NCI-H1048 (cell line): Measurements from ENCODE around the gene NOX4.
"Not testable (repeated sequence)": the region's sequence is repeated elsewhere in the genome, so short reads cannot be mapped to it uniquely, and the experiment has no call there.

Experiments
- DNase-seq: peaks from one replicate; lab custom pipeline; 2025; lab: John Stamatoyannopoulos, UW

NOX4 gene

DNA sequence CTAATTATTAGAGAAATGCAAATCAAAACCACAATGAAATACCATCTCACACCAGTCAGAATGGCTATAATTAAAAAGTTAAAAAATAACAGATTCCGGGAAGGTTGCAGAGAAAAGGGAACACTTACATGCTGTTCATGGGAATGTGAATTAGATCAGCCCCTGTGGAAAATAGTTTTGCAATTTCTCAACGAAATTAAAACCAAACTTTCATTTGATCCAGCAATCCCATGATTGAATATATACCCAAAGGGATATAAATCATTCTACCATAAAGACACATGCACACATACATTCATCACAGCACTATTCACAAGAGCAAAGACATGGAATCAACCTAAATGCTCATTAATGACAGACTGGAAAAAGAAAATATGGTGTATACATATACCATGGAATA, 32.5 kb downstream of the NOX4 start:
- no peak for DNase-seq

DNA sequence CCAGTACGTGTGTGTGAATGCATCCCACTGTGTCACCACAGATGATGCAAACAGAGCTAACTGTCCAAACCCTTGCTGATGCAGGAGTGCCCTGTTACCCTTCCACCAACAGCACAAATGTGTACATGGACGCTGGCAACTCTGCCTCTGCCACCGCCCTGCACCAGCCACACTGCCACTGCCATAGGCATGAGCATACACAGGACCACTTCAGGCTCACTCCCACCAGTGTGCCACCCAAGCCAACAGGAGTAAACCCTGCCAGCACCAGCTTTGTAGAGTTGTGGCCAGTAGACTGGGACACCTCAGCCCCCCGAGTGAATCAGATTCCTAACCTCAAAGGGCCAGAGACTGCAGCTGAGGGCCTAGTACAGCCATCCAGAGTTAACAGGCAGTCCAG, 34.0 kb downstream of the NOX4 start:
- no peak for DNase-seq

DNA sequence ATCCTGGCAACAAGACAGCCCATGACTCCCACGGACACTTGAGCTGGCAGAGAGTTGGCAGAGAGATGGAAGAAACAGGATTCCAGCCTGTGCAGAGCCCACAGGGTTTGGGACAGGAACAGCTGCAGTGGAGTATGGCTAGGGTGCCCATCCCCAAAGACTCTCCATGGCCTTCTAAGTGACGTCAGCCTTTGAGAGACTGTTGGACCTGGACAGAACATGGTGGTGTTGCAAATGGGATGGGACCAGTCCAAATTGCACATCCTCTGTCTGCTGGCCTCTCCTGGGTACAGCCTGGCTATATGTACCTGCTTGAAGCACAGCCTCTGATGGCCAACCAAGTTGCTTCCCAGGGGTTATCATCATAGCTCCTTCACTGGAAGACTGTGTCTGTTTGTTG, 34.5 kb downstream of the NOX4 start:
- DNase-seq: no peak

DNA sequence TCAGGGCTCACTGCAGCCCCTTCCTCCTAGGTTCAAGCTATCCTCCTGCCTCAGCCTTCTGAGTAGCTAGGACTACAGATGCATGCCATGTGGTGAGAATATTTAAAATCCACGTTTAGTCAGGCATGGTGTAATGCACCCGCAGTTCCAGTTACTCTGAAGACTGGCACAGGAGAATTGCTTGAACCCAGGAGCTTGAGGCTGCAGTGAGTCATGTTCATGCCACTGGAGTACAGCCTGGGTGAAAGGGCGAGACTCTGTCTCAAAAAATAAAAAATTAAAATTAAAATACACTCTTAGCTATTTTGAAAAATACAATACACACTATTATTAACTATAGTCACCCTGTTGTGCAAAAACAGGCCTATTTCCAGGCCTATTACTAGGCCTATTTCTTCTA, 38.4 kb downstream of the NOX4 start:
- DNase-seq: no peak

DNA sequence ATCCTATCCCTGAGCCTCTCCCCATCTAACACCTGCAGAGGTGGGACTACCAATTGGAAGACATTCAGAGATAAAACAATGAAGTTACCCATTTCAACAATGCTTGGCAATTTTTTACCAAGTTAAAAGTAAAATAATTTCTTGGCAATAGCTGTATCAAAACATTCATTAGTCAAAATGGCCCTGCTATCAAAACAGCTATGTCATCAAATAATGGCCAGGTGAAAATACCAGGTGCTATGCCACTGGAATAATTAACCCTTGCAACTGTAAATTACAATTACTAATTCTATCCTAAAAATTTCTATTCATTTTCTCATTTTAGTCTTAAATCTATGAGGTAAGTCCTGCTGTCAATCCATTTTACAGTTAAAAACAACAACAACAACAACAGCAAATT, 43.3 kb downstream of the NOX4 start:
- no peak for DNase-seq

DNA sequence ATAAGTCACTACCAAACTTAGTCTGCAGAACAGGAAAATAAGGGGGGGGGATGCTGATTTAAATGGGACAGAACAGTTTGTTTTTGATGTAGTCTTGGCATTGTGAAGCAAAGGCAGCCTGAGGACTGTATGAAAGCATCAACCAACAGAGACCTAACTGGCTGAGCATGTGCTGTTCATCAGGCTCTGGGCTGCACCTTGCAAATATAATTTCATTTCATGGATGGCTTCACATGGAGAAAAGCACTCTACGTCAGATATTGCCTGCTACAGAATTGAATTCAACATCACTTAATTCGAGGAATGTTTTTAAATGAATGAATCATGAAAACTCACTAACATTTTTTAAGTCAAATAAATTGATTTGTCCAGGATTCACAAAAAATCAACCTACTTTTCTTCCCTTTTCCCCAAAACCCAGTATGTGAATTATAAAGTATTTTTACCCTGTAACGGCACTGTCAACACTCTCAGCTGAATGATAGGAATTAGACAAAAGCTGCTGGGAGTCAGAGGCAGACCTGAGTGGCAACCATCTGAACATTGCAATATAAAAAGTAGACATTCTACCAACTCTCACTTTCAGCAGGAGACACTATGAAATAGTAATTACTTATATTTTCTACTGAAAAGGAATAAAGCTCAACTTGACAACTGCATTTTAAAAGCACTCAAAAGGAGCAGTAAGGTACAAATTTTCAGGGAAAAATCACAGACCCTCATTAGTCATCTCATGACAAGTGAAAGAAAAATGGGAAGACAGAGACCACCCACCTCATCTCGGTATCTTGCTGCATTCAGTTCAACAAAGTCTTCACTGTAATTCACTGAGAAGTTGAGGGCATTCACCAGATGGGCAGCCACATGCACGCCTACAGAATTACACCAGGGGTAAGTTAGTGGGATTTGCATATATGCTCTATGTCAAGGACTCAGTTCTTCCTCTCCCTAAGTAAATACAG, 47.5 kb downstream of the NOX4 start:
- DNase-seq: no peak

DNA sequence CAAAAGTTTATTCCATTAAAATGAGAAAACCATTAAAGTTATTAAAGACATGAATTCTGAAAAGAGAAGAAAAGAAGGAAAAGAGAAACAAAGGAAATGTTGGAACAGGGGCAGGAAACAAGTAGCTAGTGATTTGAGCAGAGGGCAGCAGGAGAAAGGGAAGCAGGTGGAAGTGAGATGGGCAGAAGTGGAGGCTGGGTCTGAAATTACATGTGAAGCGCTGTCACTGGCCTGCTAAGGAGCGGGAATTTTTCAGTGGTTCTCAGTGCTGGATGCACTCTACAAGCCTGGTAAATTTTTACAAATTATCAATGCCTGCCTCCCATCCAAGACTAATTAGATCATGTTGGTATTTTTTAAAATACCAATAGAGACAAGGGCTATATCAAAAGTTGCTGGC, 48.4 kb downstream of the NOX4 start:
- DNase-seq: no peak

DNA sequence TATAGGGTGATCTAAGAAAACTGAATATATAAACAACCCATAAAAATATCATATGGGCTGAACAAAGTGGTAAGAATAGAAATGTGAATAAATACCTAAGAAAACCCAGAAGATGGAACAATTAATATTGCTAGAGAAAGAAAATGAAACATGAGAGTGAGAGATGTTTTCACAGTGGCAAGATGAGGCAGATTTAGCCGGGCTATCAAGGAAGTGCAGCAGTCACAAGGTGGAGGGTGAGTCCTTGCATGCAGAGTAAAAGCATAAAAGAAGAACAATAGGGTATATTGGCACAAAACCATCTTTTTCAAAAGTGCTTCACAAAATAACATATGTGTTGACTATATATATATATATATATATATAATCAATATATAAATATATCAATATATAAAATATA, 49.6 kb downstream of the NOX4 start:
- no peak for DNase-seq

DNA sequence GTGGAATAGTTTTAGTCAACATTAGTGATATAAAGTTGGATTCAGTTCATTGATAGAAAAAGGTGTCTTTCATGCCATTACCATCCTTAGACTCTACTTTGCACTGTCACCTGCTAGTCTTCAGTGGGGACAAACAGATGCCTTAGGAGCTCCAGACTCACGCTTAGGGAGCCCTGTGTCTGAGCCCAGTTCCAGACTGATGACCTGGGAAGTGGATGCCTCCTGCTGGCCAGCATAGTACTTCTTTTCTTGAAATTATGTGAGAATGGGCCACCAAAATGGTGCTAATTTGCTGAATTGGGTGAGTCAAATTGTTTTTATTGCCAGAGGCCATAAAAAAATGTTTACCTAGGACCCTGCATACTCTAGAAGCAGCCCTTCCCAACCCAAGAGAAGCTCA, 53.9 kb downstream of the NOX4 start:
- no peak for DNase-seq

DNA sequence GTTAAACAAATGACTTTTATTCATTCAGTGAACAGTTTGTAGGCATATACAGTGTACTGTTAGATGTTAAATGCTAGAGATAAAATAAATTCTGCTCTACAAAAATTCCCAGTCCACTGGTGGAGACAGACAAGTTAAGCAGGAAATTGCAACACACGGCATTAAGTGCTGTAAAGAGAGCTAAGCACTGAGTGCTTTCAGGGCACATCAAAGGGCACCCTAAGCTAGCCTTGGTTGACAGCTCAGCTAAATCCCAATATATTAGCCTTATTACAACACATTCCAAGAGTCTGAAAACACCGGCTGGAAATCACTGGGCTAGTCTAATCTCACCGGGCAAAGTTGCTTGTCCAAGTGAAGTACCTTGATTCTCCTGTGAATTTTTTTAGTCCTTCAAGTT, 55.1 kb downstream of the NOX4 start:
- DNase-seq: no peak

DNA sequence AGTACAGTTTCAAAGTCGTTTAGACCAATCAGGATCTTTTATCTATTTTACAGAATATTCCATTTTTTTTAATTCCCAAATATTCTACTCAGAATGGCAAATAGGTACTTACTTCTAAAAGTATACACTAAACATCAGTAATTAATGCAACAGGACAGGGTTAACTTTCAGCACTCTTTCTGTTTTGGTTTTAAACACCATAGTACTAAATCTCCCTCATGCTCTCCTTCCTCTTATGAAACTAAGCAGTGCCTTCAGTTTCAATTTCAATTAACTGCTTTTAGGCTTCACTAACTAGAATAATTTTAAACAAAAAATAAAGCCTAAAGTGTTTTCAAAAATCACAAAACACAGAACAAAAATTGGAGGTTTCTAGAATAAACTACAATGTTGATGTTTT, 57.9 kb downstream of the NOX4 start:
- no peak for DNase-seq

DNA sequence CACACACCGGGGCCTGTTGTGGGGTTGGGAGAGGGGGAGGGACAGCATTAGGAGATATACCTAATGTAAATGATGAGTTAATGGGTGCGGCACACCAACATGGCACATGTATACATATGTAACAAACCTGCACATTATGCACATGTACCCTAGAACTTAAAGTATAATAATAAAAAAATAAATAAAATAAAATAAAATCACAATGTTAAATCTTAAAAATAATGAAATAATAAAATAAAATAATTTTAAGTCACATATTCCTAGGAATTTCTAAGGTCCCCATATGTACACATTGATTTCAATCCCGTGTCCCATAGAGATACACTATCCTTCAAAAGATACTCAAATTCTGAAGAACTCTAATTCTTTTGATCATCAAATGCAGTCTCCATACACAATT, 59.0 kb downstream of the NOX4 start:
- not testable (repeated sequence) for DNase-seq

DNA sequence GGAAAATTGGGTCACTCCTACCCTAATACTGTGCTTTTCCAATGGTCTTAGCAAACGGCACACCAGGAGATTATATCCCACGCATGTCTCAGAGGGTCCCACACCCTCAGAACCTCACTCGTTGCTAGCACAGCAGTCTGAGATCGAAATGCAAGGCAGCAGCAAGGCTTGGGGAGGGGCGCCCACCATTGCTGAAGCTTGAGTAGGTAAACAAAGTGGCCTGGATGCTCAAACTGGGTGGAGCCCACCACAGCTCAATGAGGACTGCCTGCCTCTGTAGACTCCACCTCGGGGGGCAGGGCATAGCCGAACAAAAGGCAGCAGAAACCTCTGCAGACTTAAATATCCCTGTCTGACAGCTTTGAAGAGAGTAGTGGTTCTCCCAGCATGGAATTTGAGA, 64.7 kb downstream of the NOX4 start:
- DNase-seq: not testable (repeated sequence)

DNA sequence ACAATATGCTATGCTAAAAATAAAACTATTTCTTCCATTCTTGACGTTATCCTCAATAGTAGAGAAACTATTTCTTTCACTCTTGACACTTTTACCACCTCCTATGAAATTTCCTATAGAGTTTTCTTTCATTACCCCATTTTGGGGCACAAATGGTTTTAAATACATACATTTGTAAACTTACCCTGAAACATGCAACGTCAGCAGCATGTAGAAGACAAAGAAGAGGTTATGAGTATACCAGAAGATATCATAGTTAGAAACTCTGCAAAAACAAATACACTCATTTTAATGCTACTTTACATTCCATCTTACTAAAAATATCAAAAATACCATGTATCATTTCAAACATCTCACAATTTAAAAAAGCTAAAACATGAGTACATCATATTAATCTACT, 69.5 kb downstream of the NOX4 start:
- DNase-seq: no peak

DNA sequence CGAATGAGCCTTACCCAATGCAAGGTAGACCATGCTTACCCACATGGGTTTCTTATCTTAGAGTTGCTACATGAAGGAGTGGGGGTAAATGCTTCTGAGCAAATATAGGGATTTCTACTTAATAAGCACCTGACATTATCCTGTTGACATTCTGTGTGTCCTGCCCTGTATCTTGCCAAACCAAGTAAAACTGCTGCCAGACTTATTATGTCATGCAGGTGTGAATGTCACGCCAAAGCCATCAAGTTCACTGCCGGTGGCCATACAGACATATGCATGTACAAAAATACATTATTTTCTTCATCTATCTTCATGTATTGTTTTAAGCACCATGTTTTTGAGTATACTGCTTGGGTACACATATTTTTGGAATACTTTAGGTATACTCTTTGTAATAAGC, 70.2 kb downstream of the NOX4 start:
- no peak for DNase-seq

DNA sequence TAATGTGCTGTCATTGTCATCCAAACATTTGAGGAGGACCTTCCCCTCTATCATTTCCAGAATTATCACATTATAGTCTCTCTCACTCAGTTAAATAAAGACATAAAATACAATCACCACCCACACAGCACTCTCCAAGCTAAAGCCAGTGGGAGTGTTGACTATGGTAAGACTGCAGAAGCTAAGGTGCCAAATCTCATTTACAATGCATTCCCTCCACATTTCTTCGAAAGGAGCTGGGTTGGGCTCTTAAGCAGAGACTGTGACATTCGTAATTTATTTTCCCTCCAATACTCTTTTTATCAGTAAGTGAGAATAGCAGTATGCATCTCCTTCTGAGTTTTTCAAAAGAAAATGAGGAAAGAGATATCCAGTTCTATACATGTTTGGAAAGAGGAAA, 74.2 kb downstream of the NOX4 start:
- no peak for DNase-seq

DNA sequence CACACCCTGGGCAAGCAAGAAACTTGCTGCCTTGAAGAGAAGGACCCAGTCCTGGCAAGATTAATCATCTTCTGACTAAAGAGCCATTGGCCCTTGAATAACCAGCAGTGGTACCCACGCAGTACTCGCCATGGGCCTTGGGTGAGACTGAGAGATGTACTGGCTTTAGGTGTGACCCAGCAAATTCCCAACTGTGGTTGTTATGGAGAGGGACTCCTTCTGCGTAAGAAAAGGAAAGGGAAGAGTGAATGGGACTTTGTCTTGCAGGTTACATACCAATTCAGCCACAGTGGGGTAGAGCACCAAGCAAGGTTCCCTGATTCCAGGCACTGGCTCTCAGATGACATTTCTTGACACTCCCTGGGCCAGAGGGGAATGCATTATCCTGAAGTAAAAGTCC, 80.1 kb downstream of the NOX4 start:
- DNase-seq: not testable (repeated sequence)

DNA sequence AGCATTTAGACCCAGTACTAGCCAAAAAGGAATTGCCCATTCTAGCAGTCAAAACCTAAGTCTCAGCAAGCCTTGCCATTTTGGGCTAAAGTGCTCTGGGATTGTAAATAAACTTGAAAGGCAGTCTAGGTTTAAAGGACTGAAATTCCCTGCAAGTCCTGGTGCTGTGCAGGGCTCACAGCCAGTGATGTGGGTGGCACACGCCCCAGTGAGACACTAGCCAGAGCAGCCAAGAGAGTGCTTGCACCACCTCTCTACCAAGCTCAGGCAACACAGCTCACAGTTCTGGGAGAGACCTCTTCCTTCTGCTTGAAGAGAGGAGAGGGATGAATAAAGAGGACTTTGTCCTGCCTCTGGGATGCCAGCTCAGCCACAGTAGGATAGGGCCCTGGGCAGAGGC, 80.5 kb downstream of the NOX4 start:
- not testable (repeated sequence) for DNase-seq

DNA sequence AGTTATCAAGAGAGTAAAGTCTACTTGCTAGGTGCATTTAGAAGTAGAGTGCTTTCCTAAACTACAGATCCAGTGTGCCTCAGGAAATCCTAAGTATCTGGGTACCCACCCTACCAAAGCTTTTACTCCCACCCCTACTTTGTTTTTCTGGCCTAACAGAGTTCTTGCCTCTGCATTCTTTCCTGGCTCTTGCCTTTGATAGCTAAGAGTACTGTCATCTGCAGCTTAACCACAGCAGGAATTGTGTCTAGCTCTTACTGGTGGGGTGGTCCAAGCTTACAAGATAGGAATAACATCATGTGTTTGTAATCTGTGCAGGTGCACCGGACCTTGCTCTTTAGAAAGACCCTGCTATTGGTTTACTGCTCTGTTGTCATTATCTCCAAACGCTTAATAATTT, 82.7 kb downstream of the NOX4 start:
- DNase-seq: not testable (repeated sequence)

DNA sequence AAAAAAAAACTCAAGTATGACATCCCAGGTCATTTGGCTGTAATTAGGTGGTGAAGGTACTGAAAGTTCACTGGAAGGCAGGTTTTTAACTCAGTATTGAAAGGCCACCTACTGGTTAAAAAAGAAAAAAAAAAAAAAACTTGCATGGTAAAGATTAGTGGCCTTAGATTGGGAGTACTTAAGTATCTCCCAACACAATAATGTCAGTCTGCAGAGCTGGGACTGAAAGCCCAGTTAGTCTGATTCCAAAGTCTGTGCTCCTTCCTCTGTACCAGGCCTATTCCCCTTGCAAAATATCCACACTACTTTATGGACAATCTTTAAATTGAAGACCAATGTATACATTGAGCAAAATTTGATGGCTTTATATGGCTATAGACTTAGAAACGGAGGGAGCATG, 85.5 kb downstream of the NOX4 start:
- DNase-seq: no peak

DNA sequence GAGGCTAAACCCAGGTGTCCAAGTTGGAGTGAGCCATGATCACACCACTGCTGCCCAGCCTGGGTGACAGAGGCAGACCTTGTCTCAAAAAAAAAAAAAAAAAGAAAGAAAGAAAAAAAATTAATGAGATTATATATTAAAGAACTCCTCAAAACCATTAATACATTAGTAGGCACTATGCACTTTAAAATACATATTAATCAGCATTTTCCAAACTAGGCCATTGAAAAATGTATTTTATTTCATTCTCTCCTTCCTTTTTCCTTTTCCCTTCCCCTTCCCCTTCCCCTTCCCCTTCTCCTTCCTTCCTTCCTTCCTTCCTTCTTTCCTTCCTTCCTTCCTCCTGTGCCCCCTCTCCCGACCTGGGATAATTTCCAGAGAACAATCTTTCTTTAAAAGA, 99.5 kb downstream of the NOX4 start:
- DNase-seq: not testable (repeated sequence)

DNA sequence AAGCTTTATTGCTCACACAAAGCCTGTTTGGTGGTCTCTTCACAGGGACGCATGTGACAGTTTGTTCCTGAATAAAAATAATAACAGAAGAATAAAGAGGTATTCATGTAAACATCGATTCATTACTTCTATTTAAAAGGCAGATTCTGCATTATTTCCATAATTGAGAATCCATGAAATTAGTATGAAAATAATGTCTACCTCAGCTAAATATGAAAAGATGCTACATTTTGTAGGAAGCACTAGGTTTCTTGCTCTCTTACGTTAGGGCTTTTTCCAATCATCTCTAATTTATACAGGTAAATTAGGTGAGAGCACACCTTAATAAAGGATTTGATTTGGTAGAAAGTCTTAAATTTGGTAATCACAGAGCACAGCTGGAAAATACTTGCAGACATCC, 103.7 kb downstream of the NOX4 start:
- not testable (repeated sequence) for DNase-seq

DNA sequence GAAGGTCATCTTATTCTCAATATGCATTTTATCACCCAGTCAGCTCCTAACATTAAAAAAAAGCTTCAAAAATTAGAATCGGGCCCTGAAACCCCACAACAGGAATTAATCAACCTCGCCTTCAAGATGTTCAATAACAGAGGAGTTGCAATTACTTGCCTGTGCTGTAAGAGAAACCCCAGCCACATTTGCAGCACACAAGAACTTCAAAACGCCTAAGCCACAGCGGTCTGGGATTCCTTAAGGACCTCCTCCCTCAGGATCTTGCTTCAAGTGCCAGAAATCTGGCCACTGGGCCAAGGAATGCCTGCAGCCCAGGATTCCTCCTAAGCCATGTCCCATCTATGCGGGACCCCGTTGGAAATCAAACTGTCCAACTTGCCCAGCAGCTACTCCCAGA, 108.2 kb downstream of the NOX4 start:
- DNase-seq: not testable (repeated sequence)

DNA sequence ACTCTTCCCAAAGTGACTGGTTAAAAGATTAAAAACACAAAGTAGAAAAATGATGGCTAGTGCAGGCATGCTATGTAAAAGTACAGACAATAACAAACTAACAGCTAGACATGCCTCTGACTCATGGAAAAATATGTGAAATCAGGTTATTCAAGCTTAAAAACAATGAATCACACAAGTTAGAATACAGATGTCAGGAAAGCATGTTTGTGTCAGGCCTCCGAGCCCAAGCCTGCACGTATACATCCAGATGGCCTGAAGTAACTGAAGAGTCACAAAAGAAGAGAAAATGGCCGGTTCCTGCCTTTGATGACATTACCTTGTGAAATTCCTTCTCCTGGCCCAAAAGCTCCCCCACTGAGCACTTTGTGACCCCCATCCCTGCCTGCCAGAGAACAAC, 110.1 kb downstream of the NOX4 start:
- DNase-seq: no peak
